Retinal pigment epithelial cell (primary cell): ENCODE data around the gene PDGFD.

Source experiments
- DNase-seq: peaks from one replicate; pipeline ENCODE4 v3.0.0-alpha.2; 2010; ENCODE audit warnings: low read depth
- H3K4me3 ChIP-seq: 2 replicates; pipeline ENCODE4 v1.5.1; 2011; ENCODE audit warnings: mild to moderate bottlenecking, low read length, control low read depth, moderate library complexity
- TF ChIP-seq, protein P1 (sequence below): conservative IDR thresholded peaks from 2 replicates; pipeline ENCODE4 v1.5.1; 2011; ENCODE audit warnings: low read depth, low read length, control low read depth, inconsistent platforms

PDGFD gene

DNA sequence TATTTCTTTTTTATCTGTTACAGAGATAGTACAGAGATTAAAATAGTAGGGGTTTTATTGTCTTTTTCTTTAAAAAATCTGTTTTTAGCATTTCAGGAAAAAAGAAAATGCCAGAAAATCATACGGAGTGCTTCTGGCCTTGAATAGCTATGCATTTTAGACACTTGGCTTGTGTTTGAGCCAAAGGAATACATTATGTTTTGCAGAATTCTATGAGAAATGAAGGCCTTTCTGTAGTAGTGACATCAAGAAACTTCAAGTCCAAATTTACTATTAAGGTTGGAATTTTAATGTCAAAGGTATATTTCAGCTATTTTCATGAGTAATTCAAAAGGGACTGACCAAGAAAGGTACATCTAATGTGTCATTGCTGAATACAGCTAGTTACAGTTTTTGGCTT is 183.8 kb downstream of the PDGFD start:
- no peak overlapping the region for H3K4me3 ChIP-seq
- TF ChIP-seq, protein P1, sequence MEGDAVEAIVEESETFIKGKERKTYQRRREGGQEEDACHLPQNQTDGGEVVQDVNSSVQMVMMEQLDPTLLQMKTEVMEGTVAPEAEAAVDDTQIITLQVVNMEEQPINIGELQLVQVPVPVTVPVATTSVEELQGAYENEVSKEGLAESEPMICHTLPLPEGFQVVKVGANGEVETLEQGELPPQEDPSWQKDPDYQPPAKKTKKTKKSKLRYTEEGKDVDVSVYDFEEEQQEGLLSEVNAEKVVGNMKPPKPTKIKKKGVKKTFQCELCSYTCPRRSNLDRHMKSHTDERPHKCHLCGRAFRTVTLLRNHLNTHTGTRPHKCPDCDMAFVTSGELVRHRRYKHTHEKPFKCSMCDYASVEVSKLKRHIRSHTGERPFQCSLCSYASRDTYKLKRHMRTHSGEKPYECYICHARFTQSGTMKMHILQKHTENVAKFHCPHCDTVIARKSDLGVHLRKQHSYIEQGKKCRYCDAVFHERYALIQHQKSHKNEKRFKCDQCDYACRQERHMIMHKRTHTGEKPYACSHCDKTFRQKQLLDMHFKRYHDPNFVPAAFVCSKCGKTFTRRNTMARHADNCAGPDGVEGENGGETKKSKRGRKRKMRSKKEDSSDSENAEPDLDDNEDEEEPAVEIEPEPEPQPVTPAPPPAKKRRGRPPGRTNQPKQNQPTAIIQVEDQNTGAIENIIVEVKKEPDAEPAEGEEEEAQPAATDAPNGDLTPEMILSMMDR = no peak
- DNase-seq = no peak

DNA sequence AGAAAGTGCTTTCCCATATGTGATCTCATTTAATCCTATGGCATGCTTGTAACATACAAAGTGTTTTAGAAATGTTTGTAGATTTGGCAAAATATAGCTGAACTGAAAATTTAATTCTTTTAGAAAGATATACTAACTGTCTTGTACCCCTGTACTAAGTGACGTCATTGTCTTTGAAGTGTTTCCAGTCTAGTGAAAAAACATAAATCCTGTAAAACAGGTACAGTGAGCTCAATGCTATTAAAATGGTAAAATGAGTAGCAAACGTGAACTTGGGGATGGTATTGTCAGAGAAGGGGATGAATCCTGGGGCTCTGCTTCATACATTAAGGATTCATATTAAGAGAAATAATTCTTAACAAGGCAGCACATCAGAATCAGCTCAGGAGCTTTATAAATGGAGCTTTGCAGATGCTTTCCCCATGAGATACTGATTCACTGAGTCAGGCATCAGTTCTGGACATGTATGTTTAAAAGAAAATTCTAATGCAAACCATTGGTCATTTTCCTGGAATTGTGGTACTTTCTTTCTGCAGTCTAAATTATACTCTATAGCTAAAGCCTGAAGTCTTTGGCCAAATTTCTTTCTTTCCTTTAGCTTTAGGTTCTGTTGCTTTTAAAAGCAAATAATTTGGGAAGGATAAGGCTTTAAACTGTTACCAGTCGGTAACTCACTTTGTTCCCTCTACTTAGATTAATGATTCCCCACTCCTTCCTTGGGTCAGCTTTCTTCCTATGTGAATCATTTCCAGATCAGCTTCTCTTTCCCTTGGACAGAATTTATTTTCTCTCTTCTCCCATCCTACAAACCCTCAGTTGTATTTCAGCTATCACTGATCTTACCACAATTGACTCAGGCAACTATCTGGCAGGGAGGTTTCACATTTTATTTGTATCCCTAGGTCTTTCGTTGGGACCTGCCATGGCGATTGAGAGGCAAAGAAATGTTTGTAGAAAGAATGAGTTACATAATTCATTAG is 185.0 kb downstream of the PDGFD start:
- H3K4me3 ChIP-seq = no peak overlapping the region
- TF ChIP-seq, protein P1 = no peak
- DNase-seq = no peak

DNA sequence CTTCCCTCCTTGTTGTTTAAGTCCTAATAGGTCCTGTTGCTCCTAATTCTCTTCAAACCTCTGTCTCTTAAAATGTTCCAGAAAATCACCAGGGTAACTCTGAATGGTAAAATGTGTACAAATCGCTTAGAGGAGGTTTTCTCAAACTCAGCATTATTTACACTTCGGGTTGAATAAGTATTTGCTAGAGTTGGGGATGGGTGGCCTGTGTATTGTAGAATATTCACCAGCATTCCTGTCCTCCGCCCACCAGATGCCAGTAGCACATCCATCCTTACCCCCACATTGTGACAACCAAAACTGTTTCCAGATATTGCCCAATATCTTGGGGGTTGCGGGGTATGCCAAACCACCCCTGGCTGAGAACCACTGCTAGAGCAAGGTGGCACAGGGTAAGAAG is 191.9 kb downstream of the PDGFD start:
- no peak overlapping the region for H3K4me3 ChIP-seq
- DNase-seq = no peak
- TF ChIP-seq, protein P1 = no peak

DNA sequence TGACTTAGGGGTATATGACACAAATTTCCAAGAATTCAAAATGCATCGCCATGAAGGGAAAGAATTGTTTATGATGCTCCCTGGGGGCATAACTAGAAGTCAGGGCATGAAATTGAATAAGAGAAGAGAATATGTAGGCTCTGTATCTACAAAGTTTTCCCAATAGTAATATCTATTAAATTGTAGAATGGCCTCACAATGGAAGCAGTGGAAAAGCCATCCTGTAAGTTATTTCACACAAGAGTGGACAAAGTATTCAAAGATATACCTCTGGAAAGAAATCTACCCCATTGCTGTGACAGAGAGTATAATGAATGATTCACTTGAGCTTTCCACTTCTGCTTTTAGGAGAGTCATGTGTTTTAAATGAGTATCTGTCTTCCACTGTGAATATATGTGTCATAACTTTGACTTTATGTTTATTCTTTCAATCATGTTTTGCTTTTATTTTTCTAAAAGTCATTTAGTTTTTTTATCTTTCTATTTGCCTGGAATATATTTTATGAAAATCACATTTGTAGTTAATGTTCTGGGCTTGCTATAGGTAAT is 193.2 kb downstream of the PDGFD start:
- DNase-seq = no peak
- H3K4me3 ChIP-seq = no peak overlapping the region
- TF ChIP-seq, protein P1 = no peak

DNA sequence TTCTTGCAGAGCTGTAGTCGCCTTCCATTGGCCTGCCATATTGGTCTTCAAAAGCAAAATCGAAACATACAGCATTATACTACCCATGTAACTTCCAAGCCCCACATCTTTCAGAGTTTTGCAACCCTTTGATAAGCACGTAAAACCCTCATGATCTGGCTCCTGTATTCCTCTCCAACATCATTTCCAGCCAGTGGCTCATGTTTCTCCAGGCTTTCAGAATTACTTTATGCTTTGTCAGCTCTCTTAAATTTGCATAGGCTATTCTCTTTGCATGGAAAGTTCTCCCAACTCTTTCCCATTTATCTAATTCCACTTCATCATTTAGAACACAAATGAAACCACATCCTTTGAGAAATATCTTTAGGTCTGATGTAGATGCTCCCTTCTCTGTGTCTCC is 195.3 kb downstream of the PDGFD start:
- no peak for DNase-seq
- TF ChIP-seq, protein P1 = no peak
- no peak overlapping the region for H3K4me3 ChIP-seq

DNA sequence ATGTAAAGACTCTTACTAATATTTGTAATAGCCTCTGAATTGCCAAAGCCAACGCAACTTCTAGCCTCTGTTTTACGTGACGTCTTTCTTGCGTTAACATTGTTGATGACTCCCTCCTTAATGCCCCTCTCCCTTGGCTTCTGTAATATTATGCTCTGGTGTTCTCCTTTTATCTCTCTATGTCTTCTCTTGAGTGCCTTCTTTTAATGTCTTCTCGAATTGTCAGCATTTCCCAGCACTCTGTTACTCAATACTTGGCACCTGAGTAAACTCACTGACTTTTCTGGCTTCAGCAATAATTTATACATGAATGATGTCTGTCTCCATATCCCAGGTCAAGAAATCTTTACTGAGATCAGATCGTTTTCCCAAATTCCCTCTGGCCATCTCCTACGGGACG is 196.0 kb downstream of the PDGFD start:
- no peak overlapping the region for H3K4me3 ChIP-seq
- TF ChIP-seq, protein P1 = no peak
- no peak for DNase-seq

DNA sequence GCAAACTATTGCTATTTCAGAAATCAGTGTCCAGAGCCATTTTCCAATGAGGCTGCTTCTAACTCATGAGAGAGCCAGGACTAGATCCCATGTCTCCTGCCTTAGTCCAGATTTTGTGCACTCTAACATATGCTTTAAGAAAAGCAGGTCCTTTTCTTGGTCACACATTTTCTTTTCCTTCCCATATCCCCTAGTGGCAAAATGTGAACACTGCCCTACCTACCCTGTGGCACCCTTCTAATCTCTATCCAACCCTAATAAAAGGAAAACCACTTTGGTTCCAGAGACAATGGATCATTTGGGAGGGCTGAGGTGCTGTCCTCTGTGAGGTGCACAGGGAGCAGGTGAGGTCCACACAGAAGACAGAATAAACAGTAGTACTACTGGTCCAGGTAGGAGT is 199.6 kb downstream of the PDGFD start:
- no peak overlapping the region for H3K4me3 ChIP-seq
- DNase-seq = no peak
- TF ChIP-seq, protein P1 = no peak
